Gastrocnemius medialis (tissue), 4 donors: ENCODE data around the gene DNAH3. TPM values are rescaled to one million over a fixed set of nuclear protein-coding genes. Genes with fewer than 3 reads are reported as not detected.
"Not testable (repeated sequence)": the region's sequence is repeated elsewhere in the genome, so short reads cannot be mapped to it uniquely, and the experiment has no call there.

Source experiments
- ATAC-seq, 2 donors: fragments of 150-250 bp; one replicate each; pipeline ENCODE4 v1.9.1; 2016
- DNase-seq, 2 donors: peaks; one replicate each; pipeline ENCODE4 v3.0.0-alpha.2; 2019
- H3K27ac ChIP-seq, 4 donors: fragments of 200-600 bp; sonication (generic); 1 replicate in 1 of 4; 2 replicates in 3 of 4; pipeline ENCODE4 v1.5.1; 2016 to 2018; ENCODE audit warnings: mild to moderate bottlenecking in 2 of 4, moderate library complexity in 1 of 4
- H3K27me3 ChIP-seq, 3 donors: fragments of 200-600 bp; sonication (generic) in 2 of 3; 1 replicate in 1 of 3; 2 replicates in 2 of 3; pipeline versions ENCODE4 v1.5.1 to v1.6.0; 2016 to 2019; ENCODE audit warnings: mild to moderate bottlenecking in 1 of 3, moderate library complexity in 1 of 3
- H3K36me3 ChIP-seq, 2 donors: fragments of 200-600 bp; sonication (generic) in 1 of 2; one replicate each; pipeline ENCODE4 v1.5.1; 2017 to 2018
- H3K4me1 ChIP-seq, 2 donors: fragments of 200-600 bp; sonication (generic) in 1 of 2; one replicate each; pipeline ENCODE4 v1.5.1; 2016 to 2017; ENCODE audit warnings: mild to moderate bottlenecking in 2 of 2
- H3K4me3 ChIP-seq, 4 donors: fragments of 200-600 bp; sonication (generic) in 3 of 4; 1 replicate in 1 of 4; 2 replicates in 3 of 4; pipeline ENCODE4 v1.5.1; 2016 to 2019; ENCODE audit warnings: mild to moderate bottlenecking in 2 of 4
- H3K9me3 ChIP-seq, 3 donors: fragments of 200-600 bp; sonication (generic) in 2 of 3; 1 replicate in 1 of 3; 2 replicates in 2 of 3; pipeline ENCODE4 v1.5.1; 2016 to 2019
- CTCF ChIP-seq, 5 experiments: fragments of 450-650 bp in 3 of 5; fragments of 200-600 bp in 2 of 5; sonication (generic) in 2 of 5; IDR thresholded peaks in 4 of 5; conservative IDR thresholded peaks in 1 of 5; 1 replicate in 4 of 5; 2 replicates in 1 of 5; pipeline ENCODE4 v1.5.1; 2016 to 2019; ENCODE audit warnings: antibody characterized with exemption in 5 of 5, mild to moderate bottlenecking in 3 of 5, moderate library complexity in 3 of 5
- POLR2A ChIP-seq, 2 donors: fragments of 450-650 bp; IDR thresholded peaks; one replicate each; pipeline ENCODE4 v1.6.1; 2017; ENCODE audit warnings: antibody characterized with exemption in 2 of 2, mild to moderate bottlenecking in 2 of 2, moderate library complexity in 2 of 2
- in situ Hi-C, 4 donors: fragments of 200-750 bp; cut with MboI; loops; one replicate each; pipeline versions ENCODE4 v1.15.0 to v1.8.0; 2017; ENCODE audit warnings: low sequenced_read_pairs in 4 of 4
- intact Hi-C: fragments of 100-400 bp; cut with DNase I; formaldehyde crosslinking; loops from one replicate; pipeline ENCODE4 v1.15.1; 2023; ENCODE audit warnings: low total_unique reads
- total RNA-seq, 4 donors: library from RNA; depleted of rRNA; stranded (reverse); fragments of >200 nt; gene quantifications; one replicate each; pipeline versions ENCODE4 v1.1.0 to v1.2.3, GENCODE V29; 2016

Gene DNAH3
- total RNA-seq, 4 donors from 2014 or later, result 0.02 to 0.47 (median 0.21) TPM

DNA sequence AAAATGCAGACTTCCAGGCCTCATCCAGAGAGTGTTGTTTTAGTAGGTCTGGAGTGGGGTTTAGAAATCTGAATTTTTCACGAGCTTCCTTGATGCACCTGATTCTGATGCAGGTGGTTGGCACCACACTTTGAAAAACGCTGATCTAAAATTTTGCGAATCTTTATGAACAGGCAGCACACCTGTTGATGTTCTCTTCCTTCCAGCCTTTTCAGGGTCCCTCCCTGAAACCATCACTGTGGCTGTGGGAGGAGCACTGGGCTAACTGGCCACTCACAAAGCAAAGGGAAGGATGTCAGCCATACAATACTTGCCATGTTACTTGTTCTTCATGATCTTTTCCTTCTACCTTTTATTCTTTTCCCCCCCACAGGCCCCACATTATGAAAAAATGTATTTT lies 22.0 kb upstream of the DNAH3 start:
- H3K4me1 ChIP-seq, result no peaks in the 10 kb centered on the region
- H3K27me3 ChIP-seq, result no peaks in the 10 kb centered on the region
- H3K27ac ChIP-seq, result no peak overlapping the region
- in situ Hi-C loops (loop anchor here in 2 of 4 donors (10.0 to 25.0 kb wide), 2 partner anchors 1015 to 1502 kb away; no protein-coding TSS in a partner anchor), intact Hi-C loops (no loop called here)
- DNase-seq (no peak), ATAC-seq (no peak)
- peaks cover 0 to 66% of the 10 kb centered on the region in 2 donors for H3K36me3 ChIP-seq
- no peak overlapping the region for H3K4me3 ChIP-seq
- H3K9me3 ChIP-seq, result no peaks in the 10 kb centered on the region
- TF ChIP-seq POLR2A (IDR thresholded peaks at IDR 0.05) (no peak), CTCF (IDR thresholded peaks at IDR 0.05 in 4 of 5, conservative IDR thresholded peaks at IDR 0.05 in 1 of 5) (no peak)

- H3K9me3 ChIP-seq, H3K4me3 ChIP-seq, H3K27ac ChIP-seq, ATAC-seq, DNase-seq, H3K27me3 ChIP-seq, intact Hi-C loops, H3K4me1 ChIP-seq: not testable (repeated sequence)
- in situ Hi-C loops, result loop anchor here in 2 of 4 donors (10.0 to 25.0 kb wide), 2 partner anchors 1017 to 1505 kb away; no protein-coding TSS in a partner anchor
- H3K36me3 ChIP-seq, result peaks cover 0 to 53% of the 10 kb centered on the region in 2 donors
Observed at GRCh38 chr16:21170116-21170515, 19.5 kb upstream of the DNAH3 start.

DNA sequence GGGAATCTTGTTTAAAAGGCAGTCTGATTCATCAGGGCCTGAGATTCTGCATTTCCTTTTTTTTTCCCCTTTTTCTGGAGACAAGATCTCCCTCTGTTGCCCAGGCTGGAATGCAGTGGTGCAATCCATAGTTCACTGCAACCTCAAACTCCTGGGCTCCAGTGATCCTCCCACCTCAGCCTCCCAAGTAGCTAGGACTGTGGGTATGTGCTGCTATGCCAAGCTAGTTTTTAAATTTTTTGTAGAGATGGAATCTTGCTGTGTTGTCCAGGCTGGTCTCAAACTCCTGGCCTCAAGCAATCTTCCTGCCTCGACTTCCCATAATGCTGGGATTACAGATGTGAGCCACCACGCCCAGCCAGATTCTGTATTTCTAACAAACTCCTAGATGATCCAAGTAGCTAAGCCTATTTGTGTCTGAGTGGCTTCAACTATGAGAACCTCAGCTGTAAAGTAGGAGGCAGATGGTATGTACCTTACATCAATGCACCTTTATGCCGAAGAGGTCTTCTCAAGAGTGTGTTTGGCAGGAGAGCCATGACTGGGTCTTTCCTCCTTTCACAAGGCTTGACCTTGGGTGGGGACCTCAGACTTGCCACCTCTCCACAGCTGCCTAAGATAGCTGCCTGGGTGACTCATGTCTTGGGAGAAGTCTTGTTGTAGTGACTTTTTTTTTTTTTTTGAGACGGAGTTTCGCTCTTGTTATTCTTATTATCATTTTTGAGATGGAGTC lies 18.8 kb upstream of the DNAH3 start:
- intact Hi-C loops, result no loop called here
- TF ChIP-seq POLR2A (IDR thresholded peaks at IDR 0.05) (no peak), CTCF (IDR thresholded peaks at IDR 0.05 in 4 of 5, conservative IDR thresholded peaks at IDR 0.05 in 1 of 5) (no peak)
- peaks cover 0 to 46% of the 10 kb centered on the region in 2 donors for H3K36me3 ChIP-seq
- H3K27me3 ChIP-seq, result no peaks in the 10 kb centered on the region
- in situ Hi-C loops, result loop anchor here in 2 of 4 donors (10.0 to 25.0 kb wide), 2 partner anchors 125 to 1018 kb away; no protein-coding TSS in a partner anchor
- no peak for ATAC-seq
- H3K4me1 ChIP-seq, result peaks cover 0 to 5% of the 10 kb centered on the region in 2 donors
- no peak overlapping the region for H3K27ac ChIP-seq
- no peak for DNase-seq
- H3K4me3 ChIP-seq, result no peak overlapping the region
- H3K9me3 ChIP-seq, result no peaks in the 10 kb centered on the region

GRCh38 chr16:21167929-21168602 lies 17.4 kb upstream of the DNAH3 start:
- DNase-seq, result no peak
- no peak overlapping the region for H3K27ac ChIP-seq
- intact Hi-C loops (no loop called here), in situ Hi-C loops (loop anchor here in 2 of 4 donors (10.0 to 25.0 kb wide), 2 partner anchors 127 to 1019 kb away; no protein-coding TSS in a partner anchor)
- peaks cover 6 to 18% of the 10 kb centered on the region in 2 donors for H3K4me1 ChIP-seq
- TF ChIP-seq CTCF (IDR thresholded peaks at IDR 0.05 in 4 of 5, conservative IDR thresholded peaks at IDR 0.05 in 1 of 5), result no peak
- no peak for TF ChIP-seq POLR2A (IDR thresholded peaks at IDR 0.05)
- H3K4me3 ChIP-seq, result no peak overlapping the region
- no peaks in the 10 kb centered on the region for H3K9me3 ChIP-seq
- H3K36me3 ChIP-seq, result peaks cover 0 to 35% of the 10 kb centered on the region in 2 donors
- H3K27me3 ChIP-seq, result no peaks in the 10 kb centered on the region
- ATAC-seq, result no peak

DNA sequence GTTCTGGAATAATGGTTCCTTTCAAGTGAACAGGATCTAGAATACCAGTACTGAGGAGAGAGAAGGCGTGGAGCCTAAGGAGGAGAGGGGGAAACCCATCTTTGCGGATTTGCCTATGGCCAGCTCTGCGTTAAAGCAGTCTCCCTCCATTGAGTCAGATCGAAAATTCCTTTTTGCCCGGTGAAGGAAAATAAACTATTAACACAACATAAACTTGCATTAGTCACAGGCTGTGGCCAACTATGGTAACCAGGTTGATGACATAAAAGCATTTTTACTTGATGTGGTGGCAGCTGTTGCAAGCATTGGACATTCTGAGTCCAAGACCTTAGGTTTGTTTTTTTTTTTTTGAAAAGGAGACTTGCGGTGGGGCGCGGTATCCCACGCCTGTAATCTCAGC lies 16.7 kb upstream of the DNAH3 start:
- no peak overlapping the region for H3K4me3 ChIP-seq
- peaks cover 0 to 28% of the 10 kb centered on the region in 2 donors for H3K36me3 ChIP-seq
- intact Hi-C loops (no loop called here), in situ Hi-C loops (loop anchor here in 2 of 4 donors (10.0 to 25.0 kb wide), 2 partner anchors 127 to 1020 kb away; no protein-coding TSS in a partner anchor)
- TF ChIP-seq POLR2A (IDR thresholded peaks at IDR 0.05), result no peak
- no peak for TF ChIP-seq CTCF (IDR thresholded peaks at IDR 0.05 in 4 of 5, conservative IDR thresholded peaks at IDR 0.05 in 1 of 5)
- no peaks in the 10 kb centered on the region for H3K27me3 ChIP-seq
- no peak overlapping the region for H3K27ac ChIP-seq
- DNase-seq, result no peak
- ATAC-seq, result no peak
- H3K9me3 ChIP-seq, result no peaks in the 10 kb centered on the region
- H3K4me1 ChIP-seq, result peaks cover 13 to 25% of the 10 kb centered on the region in 2 donors
